Measurements from ENCODE around the gene MPC2. TPM values are rescaled to one million over a fixed set of nuclear protein-coding genes. Genes with fewer than 3 reads are reported as not detected.

The MPC2 gene
- total RNA-seq, 1 donor from 2014 or later: 53.2 TPM

Other genes starting within 250 kb of the MPC2 start
- 278 TPM for gene MPZL1, start 215.1 kb downstream of the MPC2 start, total RNA-seq
- 0.62 TPM for gene ADCY10, start 22.9 kb downstream of the MPC2 start, total RNA-seq
- gene DCAF6, start 389 bp downstream of the MPC2 start, total RNA-seq: 71.3 TPM
- 93.4 TPM for gene GPR161, start 199.9 kb upstream of the MPC2 start, total RNA-seq
- gene TIPRL, start 241.9 kb upstream of the MPC2 start, total RNA-seq: 101 TPM

Data from occipital lobe (tissue), 1 donor.